ENCODE measurements around the gene CHD9.

The CHD9 gene

DNA sequence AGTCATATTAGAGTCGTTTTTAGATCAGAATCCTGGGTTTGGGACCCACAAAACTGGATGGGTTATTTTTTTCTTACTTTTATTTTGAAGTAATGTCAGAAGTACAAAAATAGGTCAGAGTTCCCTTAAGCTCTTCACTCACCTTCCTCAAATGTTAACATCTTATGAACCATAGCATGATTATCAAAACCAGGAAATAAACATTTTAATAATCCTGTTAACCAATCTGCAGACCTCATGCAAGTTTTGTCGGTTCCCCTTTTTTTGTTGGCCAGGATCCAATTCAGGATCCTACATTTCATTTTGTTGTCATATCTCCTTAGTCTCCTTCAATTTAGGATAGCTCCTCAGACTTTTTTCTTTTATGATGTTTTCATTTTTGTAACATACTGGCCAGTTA, 162.0 kb downstream of the CHD9 start:
- no peaks in the 10 kb centered on the region for H3K9me3 ChIP-seq (ENCODE audit: insufficient read depth, low read length)
- no peaks in the 10 kb centered on the region for H4K20me1 ChIP-seq (ENCODE audit: low read depth, low read length)
- H3F3A ChIP-seq (ENCODE audit: insufficient read depth), result 0 out of 2 replicates have a peak, but pooled peaks cover 4% of the 10 kb centered on the region
- no peaks in the 10 kb centered on the region for H3K27me3 ChIP-seq (ENCODE audit: low read length)
- TF ChIP-seq EZH2phosphoT487 (conservative IDR thresholded peaks at IDR 0.05; ENCODE audit: low read length) (no peak), CTCF (IDR thresholded peaks at IDR 0.05; ENCODE audit: insufficient read depth, low read length, poor library complexity, severe bottlenecking) (no peak)
- H3K4me3 ChIP-seq (ENCODE audit: insufficient read depth, low read length, poor library complexity, severe bottlenecking), result no peak overlapping the region
- H3K4me2 ChIP-seq (ENCODE audit: low read depth, low read length, poor library complexity, severe bottlenecking), result no peak overlapping the region
- no peaks in the 10 kb centered on the region for H3K9me2 ChIP-seq (replicated peaks; ENCODE audit: insufficient read depth, low read length)
- H3K27ac ChIP-seq (ENCODE audit: low read depth, low read length), result no peak overlapping the region
- peaks cover 35% of the 10 kb centered on the region for H3K79me2 ChIP-seq (ENCODE audit: insufficient read depth, low read length)
- no peak overlapping the region for H3K9ac ChIP-seq (ENCODE audit: low read length)
- H2AFZ ChIP-seq (ENCODE audit: low read depth, low read length, severe bottlenecking), result no peak overlapping the region
- H3K36me3 ChIP-seq (ENCODE audit: low read length), result peaks cover 5% of the 10 kb centered on the region; the same call in 1 of the 2 replicates

DNA sequence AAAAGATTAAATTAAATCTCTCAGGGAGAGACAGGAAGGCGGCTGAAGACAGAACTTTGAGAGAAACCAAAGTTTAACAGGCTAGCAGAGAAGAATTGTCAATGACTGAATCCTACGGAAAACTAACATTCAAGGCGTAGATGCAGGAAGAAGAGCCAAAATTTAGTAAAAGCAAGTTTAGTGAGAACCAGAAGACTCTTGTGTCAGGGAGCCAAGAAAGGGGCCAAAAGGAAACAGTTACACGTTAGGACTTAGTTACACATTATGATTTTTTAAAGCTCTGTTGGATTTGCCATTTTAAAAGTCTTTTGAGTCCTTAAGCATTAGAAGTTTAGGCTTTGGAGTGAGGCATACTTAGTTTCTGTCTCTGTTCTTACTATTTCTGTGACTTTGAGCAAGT, 164.6 kb downstream of the CHD9 start:
- Histone ChIP-seq H3K4me3 (ENCODE audit: insufficient read depth, low read length, poor library complexity, severe bottlenecking) (no peak overlapping the region), H3K9me2 (replicated peaks; ENCODE audit: insufficient read depth, low read length) (no peaks in the 10 kb centered on the region), H3K9ac (ENCODE audit: low read length) (no peak overlapping the region), H3F3A (ENCODE audit: insufficient read depth) (no peaks in the 10 kb centered on the region), H3K79me2 (ENCODE audit: insufficient read depth, low read length) (peaks cover 31% of the 10 kb centered on the region), H3K36me3 (ENCODE audit: low read length) (peaks cover 15% of the 10 kb centered on the region; the same call in 1 of the 2 replicates), H2AFZ (ENCODE audit: low read depth, low read length, severe bottlenecking) (no peak overlapping the region), H3K27me3 (ENCODE audit: low read length) (no peaks in the 10 kb centered on the region), H4K20me1 (ENCODE audit: low read depth, low read length) (no peaks in the 10 kb centered on the region), H3K27ac (ENCODE audit: low read depth, low read length) (no peak overlapping the region), H3K4me2 (ENCODE audit: low read depth, low read length, poor library complexity, severe bottlenecking) (no peak overlapping the region), H3K9me3 (ENCODE audit: insufficient read depth, low read length) (no peaks in the 10 kb centered on the region)
- TF ChIP-seq CTCF (IDR thresholded peaks at IDR 0.05; ENCODE audit: insufficient read depth, low read length, poor library complexity, severe bottlenecking) (no peak), EZH2phosphoT487 (conservative IDR thresholded peaks at IDR 0.05; ENCODE audit: low read length) (no peak)

DNA sequence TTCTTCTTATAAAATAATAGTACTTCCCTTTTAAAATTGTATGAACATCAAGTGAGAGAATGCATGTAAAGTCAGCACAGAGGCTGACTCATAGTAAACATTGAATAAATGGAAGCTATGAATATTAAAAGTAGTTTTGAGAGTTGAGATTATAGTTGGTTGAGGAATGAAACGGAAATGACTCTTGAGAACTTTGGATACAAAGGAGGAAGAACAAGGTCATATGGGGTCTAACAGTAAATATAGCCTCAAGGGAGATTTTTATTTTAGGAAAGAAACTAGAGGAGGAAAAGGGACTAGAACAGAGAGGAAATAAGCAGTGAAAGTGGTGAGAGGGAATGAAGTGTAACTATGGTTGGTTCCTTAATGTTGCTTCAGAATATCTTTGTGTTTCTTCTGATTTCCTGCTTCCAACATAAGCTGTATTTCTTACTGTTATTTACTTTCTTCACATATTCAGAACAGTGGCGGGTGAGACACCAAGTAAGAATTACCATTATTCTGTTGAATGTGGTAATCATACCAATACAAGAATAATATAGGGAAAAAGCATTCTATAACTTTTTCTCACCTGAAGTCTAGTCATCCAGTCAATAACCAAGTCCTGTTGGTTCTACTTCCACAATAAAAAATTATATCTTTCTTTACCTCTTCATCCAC, 165.1 kb downstream of the CHD9 start:
- Histone ChIP-seq H4K20me1 (ENCODE audit: low read depth, low read length) (no peaks in the 10 kb centered on the region), H3K27me3 (ENCODE audit: low read length) (no peaks in the 10 kb centered on the region), H3K9ac (ENCODE audit: low read length) (no peak overlapping the region), H3K36me3 (ENCODE audit: low read length) (peaks cover 18% of the 10 kb centered on the region; the same call in 1 of the 2 replicates), H2AFZ (ENCODE audit: low read depth, low read length, severe bottlenecking) (no peak overlapping the region), H3K4me2 (ENCODE audit: low read depth, low read length, poor library complexity, severe bottlenecking) (no peak overlapping the region), H3K27ac (ENCODE audit: low read depth, low read length) (no peak overlapping the region), H3K79me2 (ENCODE audit: insufficient read depth, low read length) (peaks cover 31% of the 10 kb centered on the region), H3F3A (ENCODE audit: insufficient read depth) (no peaks in the 10 kb centered on the region), H3K9me3 (ENCODE audit: insufficient read depth, low read length) (no peaks in the 10 kb centered on the region), H3K4me3 (ENCODE audit: insufficient read depth, low read length, poor library complexity, severe bottlenecking) (no peak overlapping the region), H3K9me2 (replicated peaks; ENCODE audit: insufficient read depth, low read length) (no peaks in the 10 kb centered on the region)
- TF ChIP-seq EZH2phosphoT487 (conservative IDR thresholded peaks at IDR 0.05; ENCODE audit: low read length) (no peak), CTCF (IDR thresholded peaks at IDR 0.05; ENCODE audit: insufficient read depth, low read length, poor library complexity, severe bottlenecking) (no peak)
